ENCODE results near the gene DUSP22.

DNA sequence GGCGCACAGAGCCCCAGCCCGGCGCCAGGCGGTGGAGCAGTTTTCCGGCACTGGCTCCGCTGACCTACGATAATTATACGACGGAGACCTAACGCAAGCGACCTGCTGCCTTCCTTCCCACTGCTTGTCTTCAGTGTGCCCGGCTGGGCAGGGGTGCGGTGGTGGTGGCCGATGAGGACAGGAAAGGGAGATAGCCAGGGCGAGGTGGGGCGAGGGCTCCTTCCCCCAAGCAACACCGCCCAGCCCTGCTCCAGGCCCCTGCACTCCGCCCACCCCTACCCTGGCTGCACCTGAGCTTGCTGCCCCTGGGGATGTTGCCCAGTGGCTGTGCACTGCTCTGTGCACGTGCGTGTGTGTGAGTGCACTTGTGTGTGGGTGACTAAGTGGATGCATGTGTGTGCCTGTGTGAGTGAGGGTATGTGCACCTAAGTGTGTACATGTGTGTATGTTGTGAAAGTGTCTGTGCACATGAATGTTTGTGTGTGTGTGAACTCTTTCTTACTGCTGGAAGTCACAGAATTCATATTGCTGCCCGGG is 56.6 kb downstream of the DUSP22 start:
- TF ChIP-seq TP53 (CRISPR knock-in tag; IDR thresholded peaks at IDR 0.05): no peak
- TF ChIP-seq, protein P1, sequence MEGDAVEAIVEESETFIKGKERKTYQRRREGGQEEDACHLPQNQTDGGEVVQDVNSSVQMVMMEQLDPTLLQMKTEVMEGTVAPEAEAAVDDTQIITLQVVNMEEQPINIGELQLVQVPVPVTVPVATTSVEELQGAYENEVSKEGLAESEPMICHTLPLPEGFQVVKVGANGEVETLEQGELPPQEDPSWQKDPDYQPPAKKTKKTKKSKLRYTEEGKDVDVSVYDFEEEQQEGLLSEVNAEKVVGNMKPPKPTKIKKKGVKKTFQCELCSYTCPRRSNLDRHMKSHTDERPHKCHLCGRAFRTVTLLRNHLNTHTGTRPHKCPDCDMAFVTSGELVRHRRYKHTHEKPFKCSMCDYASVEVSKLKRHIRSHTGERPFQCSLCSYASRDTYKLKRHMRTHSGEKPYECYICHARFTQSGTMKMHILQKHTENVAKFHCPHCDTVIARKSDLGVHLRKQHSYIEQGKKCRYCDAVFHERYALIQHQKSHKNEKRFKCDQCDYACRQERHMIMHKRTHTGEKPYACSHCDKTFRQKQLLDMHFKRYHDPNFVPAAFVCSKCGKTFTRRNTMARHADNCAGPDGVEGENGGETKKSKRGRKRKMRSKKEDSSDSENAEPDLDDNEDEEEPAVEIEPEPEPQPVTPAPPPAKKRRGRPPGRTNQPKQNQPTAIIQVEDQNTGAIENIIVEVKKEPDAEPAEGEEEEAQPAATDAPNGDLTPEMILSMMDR (IDR thresholded peaks at IDR 0.05): no peak
- TF ChIP-seq JUN (IDR thresholded peaks at IDR 0.05): no peak
- no peak for TF ChIP-seq KDM5A (IDR thresholded peaks at IDR 0.05)
- no peak for TF ChIP-seq RFX5 (IDR thresholded peaks at IDR 0.05)
- TF ChIP-seq ZSCAN20 (CRISPR knock-in tag; IDR thresholded peaks at IDR 0.05): no peak
- TF ChIP-seq EP300 (IDR thresholded peaks at IDR 0.05): no peak
- TF ChIP-seq, protein P2, sequence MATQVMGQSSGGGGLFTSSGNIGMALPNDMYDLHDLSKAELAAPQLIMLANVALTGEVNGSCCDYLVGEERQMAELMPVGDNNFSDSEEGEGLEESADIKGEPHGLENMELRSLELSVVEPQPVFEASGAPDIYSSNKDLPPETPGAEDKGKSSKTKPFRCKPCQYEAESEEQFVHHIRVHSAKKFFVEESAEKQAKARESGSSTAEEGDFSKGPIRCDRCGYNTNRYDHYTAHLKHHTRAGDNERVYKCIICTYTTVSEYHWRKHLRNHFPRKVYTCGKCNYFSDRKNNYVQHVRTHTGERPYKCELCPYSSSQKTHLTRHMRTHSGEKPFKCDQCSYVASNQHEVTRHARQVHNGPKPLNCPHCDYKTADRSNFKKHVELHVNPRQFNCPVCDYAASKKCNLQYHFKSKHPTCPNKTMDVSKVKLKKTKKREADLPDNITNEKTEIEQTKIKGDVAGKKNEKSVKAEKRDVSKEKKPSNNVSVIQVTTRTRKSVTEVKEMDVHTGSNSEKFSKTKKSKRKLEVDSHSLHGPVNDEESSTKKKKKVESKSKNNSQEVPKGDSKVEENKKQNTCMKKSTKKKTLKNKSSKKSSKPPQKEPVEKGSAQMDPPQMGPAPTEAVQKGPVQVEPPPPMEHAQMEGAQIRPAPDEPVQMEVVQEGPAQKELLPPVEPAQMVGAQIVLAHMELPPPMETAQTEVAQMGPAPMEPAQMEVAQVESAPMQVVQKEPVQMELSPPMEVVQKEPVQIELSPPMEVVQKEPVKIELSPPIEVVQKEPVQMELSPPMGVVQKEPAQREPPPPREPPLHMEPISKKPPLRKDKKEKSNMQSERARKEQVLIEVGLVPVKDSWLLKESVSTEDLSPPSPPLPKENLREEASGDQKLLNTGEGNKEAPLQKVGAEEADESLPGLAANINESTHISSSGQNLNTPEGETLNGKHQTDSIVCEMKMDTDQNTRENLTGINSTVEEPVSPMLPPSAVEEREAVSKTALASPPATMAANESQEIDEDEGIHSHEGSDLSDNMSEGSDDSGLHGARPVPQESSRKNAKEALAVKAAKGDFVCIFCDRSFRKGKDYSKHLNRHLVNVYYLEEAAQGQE (IDR thresholded peaks at IDR 0.05): no peak
- TF ChIP-seq POLR2A (IDR thresholded peaks at IDR 0.05; ENCODE audit: low read length): no peak
- no peak for TF ChIP-seq SREBF2 (IDR thresholded peaks at IDR 0.05)
- no peak for TF ChIP-seq CHD2 (IDR thresholded peaks at IDR 0.05; ENCODE audit: low read length, partially characterized antibody)
